H1 (cell line): ENCODE data around the gene SLC2A1. TPM values are rescaled to one million over a fixed set of nuclear protein-coding genes. Genes with fewer than 3 reads are reported as not detected.

Experiments
- CTCF ChIA-PET: fragments of 300-600 bp; sonication (Branson Sonifier 250); formaldehyde crosslinking; loops from one replicate; lab custom pipeline; 2021; ENCODE audit not compliant: partially characterized antibody; lab: Charles Lee
- POLR2A ChIA-PET: fragments of 300-600 bp; sonication (Branson Sonifier 250); formaldehyde crosslinking; loops from one replicate; lab custom pipeline; 2021; ENCODE audit warnings: inconsistent platforms; ENCODE audit not compliant: partially characterized antibody; lab: Charles Lee
- DNase-seq, 2 experiments: peaks; one replicate each; pipeline versions ENCODE4 v3.0.0 to v3.0.0-alpha.2; 2010 to 2022; ENCODE audit warnings: low spot score in 2 of 2, low read depth in 1 of 2, mixed read lengths in 1 of 2
- FAIRE-seq: peaks from 2 replicates; lab custom pipeline; 2011; peaks lifted over from hg19 to GRCh38; lab: Jason Lieb, UNC
- H2AFZ ChIP-seq: 2 replicates; pipeline ENCODE4 v1.8.1; 2012; ENCODE audit warnings: low read length, inconsistent platforms
- H2AK5ac ChIP-seq: 2 replicates; pipeline ENCODE4 v1.6.1; 2013; ENCODE audit warnings: low read depth, low read length
- H2BK120ac ChIP-seq: replicated peaks from 2 replicates; pipeline ENCODE3; 2013; ENCODE audit warnings: low read depth, low read length, inconsistent platforms
- H2BK12ac ChIP-seq: 2 replicates; pipeline ENCODE4 v1.6.1; 2013; ENCODE audit warnings: low read depth, low read length
- H2BK15ac ChIP-seq: 2 replicates; pipeline ENCODE4 v1.6.1; 2013; ENCODE audit warnings: low read length
- H2BK20ac ChIP-seq: 2 replicates; pipeline ENCODE4 v1.6.1; 2013; ENCODE audit warnings: low read length
- H2BK5ac ChIP-seq: 2 replicates; pipeline ENCODE4 v1.6.1; 2013; ENCODE audit warnings: low read depth, low read length
- H3K14ac ChIP-seq: 2 replicates; pipeline ENCODE4 v1.6.1; 2013; ENCODE audit warnings: inconsistent platforms; ENCODE audit not compliant: insufficient read length
- H3K18ac ChIP-seq: 2 replicates; pipeline ENCODE4 v1.6.1; 2013; ENCODE audit warnings: low read length; ENCODE audit errors: extremely low read depth
- H3K23ac ChIP-seq: 2 replicates; pipeline ENCODE4 v1.6.1; 2013; ENCODE audit warnings: inconsistent platforms; ENCODE audit not compliant: insufficient read length
- H3K23me2 ChIP-seq: 2 replicates; pipeline ENCODE4 v1.6.1; 2013; ENCODE audit warnings: low read depth, low read length
- H3K27ac ChIP-seq: 2 replicates; pipeline ENCODE4 v1.6.1; 2011; ENCODE audit warnings: low read depth, low read length, inconsistent platforms
- H3K27me3 ChIP-seq, 4 experiments: replicated peaks in 1 of 4; 1 replicate in 1 of 4; 2 replicates in 3 of 4; pipeline versions ENCODE4 v1.6.1 to v1.8.1; 2011 to 2013; ENCODE audit warnings: low read length in 3 of 4, mild to moderate bottlenecking in 3 of 4, inconsistent platforms in 2 of 4, mixed read lengths in 2 of 4, moderate library complexity in 1 of 4; ENCODE audit not compliant: control insufficient read depth in 3 of 4, insufficient read depth in 3 of 4; ENCODE audit errors: extremely low read depth in 1 of 4
- H3K36me3 ChIP-seq, 4 experiments: 2 replicates each; pipeline versions ENCODE4 v1.6.1 to v1.8.1; 2011 to 2013; ENCODE audit warnings: mild to moderate bottlenecking in 4 of 4, low read length in 3 of 4, moderate library complexity in 2 of 4, control low read depth in 1 of 4, inconsistent platforms in 1 of 4; ENCODE audit not compliant: insufficient read depth in 4 of 4, control insufficient read depth in 2 of 4
- H3K4ac ChIP-seq: replicated peaks from 2 replicates; pipeline ENCODE3; 2013; ENCODE audit warnings: low read length, low read depth, mixed read lengths, inconsistent platforms; ENCODE audit not compliant: insufficient read length
- H3K4me1 ChIP-seq, 4 experiments: replicated peaks in 1 of 4; 1 replicate in 1 of 4; 2 replicates in 3 of 4; pipeline versions ENCODE4 v1.6.1 to v1.8.1; 2011 to 2013; ENCODE audit warnings: low read length in 3 of 4, inconsistent platforms in 2 of 4, mixed read lengths in 1 of 4; ENCODE audit not compliant: insufficient read depth in 4 of 4, control insufficient read depth in 3 of 4
- H3K4me2 ChIP-seq, 2 experiments: 2 replicates each; pipeline versions ENCODE4 v1.6.1 to v1.8.1; 2011 to 2013; ENCODE audit warnings: low read depth in 2 of 2, low read length in 2 of 2, control low read depth in 1 of 2, inconsistent platforms in 1 of 2, mild to moderate bottlenecking in 1 of 2; ENCODE audit not compliant: insufficient read depth in 1 of 2
- H3K4me3 ChIP-seq, 4 experiments: fragments of 200-600, 300-600 bp in 1 of 4; sonication (generic), shearing (Covaris generic), sonication (Bioruptor Twin) in 1 of 4; 2 replicates each; pipeline versions ENCODE4 v1.5.1 to v1.8.1; 2011 to 2016; ENCODE audit warnings: low read length in 4 of 4, low read depth in 3 of 4, control low read depth in 2 of 4, inconsistent platforms in 2 of 4, mild to moderate bottlenecking in 2 of 4, mixed read lengths in 1 of 4, moderate library complexity in 1 of 4; ENCODE audit not compliant: insufficient read depth in 2 of 4; ENCODE audit errors: extremely low read depth in 1 of 4
- H3K56ac ChIP-seq: replicated peaks from 2 replicates; pipeline ENCODE3; 2013; ENCODE audit warnings: low read depth, mild to moderate bottlenecking, mixed read lengths, low read length, inconsistent platforms; ENCODE audit not compliant: insufficient read length
- H3K79me1 ChIP-seq: 2 replicates; pipeline ENCODE4 v1.6.1; 2013; ENCODE audit warnings: low read depth, low read length, control low read depth
- H3K79me2 ChIP-seq, 2 experiments: 2 replicates each; pipeline versions ENCODE4 v1.6.1 to v1.8.1; 2012 to 2013; ENCODE audit warnings: low read length in 2 of 2, mild to moderate bottlenecking in 2 of 2, inconsistent platforms in 1 of 2; ENCODE audit not compliant: insufficient read depth in 2 of 2, control insufficient read depth in 1 of 2
- H3K9ac ChIP-seq, 4 experiments: replicated peaks in 1 of 4; 1 replicate in 1 of 4; 2 replicates in 3 of 4; pipeline versions ENCODE4 v1.6.1 to v1.8.1; 2011 to 2013; ENCODE audit warnings: low read depth in 3 of 4, low read length in 3 of 4, control low read depth in 2 of 4, mild to moderate bottlenecking in 2 of 4, moderate library complexity in 2 of 4, inconsistent platforms in 1 of 4; ENCODE audit errors: extremely low read depth in 1 of 4
- H3K9me3 ChIP-seq, 2 experiments: 2 replicates each; pipeline versions ENCODE4 v1.6.1 to v1.8.1; 2012 to 2013; ENCODE audit warnings: mild to moderate bottlenecking in 2 of 2, moderate library complexity in 2 of 2, control low read depth in 1 of 2, inconsistent platforms in 1 of 2, low read depth in 1 of 2, low read length in 1 of 2, mixed read lengths in 1 of 2; ENCODE audit not compliant: insufficient read depth in 2 of 2
- H4K20me1 ChIP-seq, 2 experiments: replicated peaks in 1 of 2; 2 replicates each; pipeline versions ENCODE3 to v1.8.1; 2011 to 2013; ENCODE audit warnings: inconsistent platforms in 2 of 2, low read length in 2 of 2, mild to moderate bottlenecking in 1 of 2; ENCODE audit not compliant: insufficient read depth in 2 of 2, control insufficient read depth in 1 of 2
- H4K5ac ChIP-seq: 2 replicates; pipeline ENCODE4 v1.6.1; 2013; ENCODE audit warnings: low read length, low read depth, mixed read lengths, inconsistent platforms; ENCODE audit not compliant: insufficient read length
- H4K8ac ChIP-seq: 2 replicates; pipeline ENCODE4 v1.8.0; 2013; ENCODE audit warnings: mild to moderate bottlenecking, moderate library complexity, low read length, inconsistent platforms; ENCODE audit not compliant: insufficient read depth; ENCODE audit errors: extremely low read depth
- H4K91ac ChIP-seq: replicated peaks from 2 replicates; pipeline ENCODE3; 2013; ENCODE audit warnings: low read length, mixed read lengths, inconsistent platforms; ENCODE audit not compliant: insufficient read length
- GABPA ChIP-seq: IDR thresholded peaks from 2 replicates; pipeline ENCODE4 v1.6.1; 2011; ENCODE audit warnings: mild to moderate bottlenecking, low read length, moderate library complexity, borderline replicate concordance; ENCODE audit not compliant: insufficient read depth
- POLR2AphosphoS5 ChIP-seq: IDR thresholded peaks from 2 replicates; pipeline ENCODE4 v1.6.1; 2011; ENCODE audit warnings: low read depth, low read length
- TAF1 ChIP-seq: IDR thresholded peaks from 2 replicates; pipeline ENCODE4 v1.6.1; 2011; ENCODE audit warnings: mild to moderate bottlenecking, low read depth, low read length
- WGBS, 2 experiments: shearing (Covaris generic) in 1 of 2; methylation state at CpG; one replicate each; pipeline versions ENCODE4 v1.1.6 to v1.1.7; 2013 to 2015; ENCODE audit warnings: low lambda C conversion rate in 2 of 2, mixed read lengths in 2 of 2, inconsistent platforms in 1 of 2, low coverage in 1 of 2, missing lambda C conversion rate in 1 of 2; ENCODE audit not compliant: insufficient replicate concordance in 2 of 2, insufficient coverage in 1 of 2, insufficient read length in 1 of 2; ENCODE audit errors: extremely low coverage in 1 of 2, missing lambda C conversion rate in 1 of 2; 5-methylcytosine and 5-hydroxymethylcytosine counted together
- polyA plus RNA-seq, 7 experiments: library from polyadenylated mRNA; depleted of rRNA in 3 of 7; stranded (reverse) in 5 of 7; unstranded in 2 of 7; fragments of >200 nt in 5 of 7; fragments of 200-250 nt in 2 of 7; gene quantifications; 1 replicate in 5 of 7; 2 replicates in 1 of 7; 4 replicates in 1 of 7; pipeline versions ENCODE4 v1.2.1 to v1.2.3, GENCODE V29; 2011 to 2013; ENCODE audit warnings: missing spikeins in 2 of 7, mixed read lengths in 2 of 7
- total RNA-seq: library from RNA; stranded (reverse); fragmentation: NEBNext Ultra II Directional; extraction: Animal tissue kit (Norgen Biotek cat#: 25700); gene quantifications from 2 replicates; pipeline ENCODE4 v1.2.1, GENCODE V29; 2021

Gene SLC2A1
- total and polyA plus RNA-seq, 2 of the 8 experiments (the other 6 are each of a cell fraction or from before 2014, with no cell fraction given) = 230 to 308 TPM

DNA sequence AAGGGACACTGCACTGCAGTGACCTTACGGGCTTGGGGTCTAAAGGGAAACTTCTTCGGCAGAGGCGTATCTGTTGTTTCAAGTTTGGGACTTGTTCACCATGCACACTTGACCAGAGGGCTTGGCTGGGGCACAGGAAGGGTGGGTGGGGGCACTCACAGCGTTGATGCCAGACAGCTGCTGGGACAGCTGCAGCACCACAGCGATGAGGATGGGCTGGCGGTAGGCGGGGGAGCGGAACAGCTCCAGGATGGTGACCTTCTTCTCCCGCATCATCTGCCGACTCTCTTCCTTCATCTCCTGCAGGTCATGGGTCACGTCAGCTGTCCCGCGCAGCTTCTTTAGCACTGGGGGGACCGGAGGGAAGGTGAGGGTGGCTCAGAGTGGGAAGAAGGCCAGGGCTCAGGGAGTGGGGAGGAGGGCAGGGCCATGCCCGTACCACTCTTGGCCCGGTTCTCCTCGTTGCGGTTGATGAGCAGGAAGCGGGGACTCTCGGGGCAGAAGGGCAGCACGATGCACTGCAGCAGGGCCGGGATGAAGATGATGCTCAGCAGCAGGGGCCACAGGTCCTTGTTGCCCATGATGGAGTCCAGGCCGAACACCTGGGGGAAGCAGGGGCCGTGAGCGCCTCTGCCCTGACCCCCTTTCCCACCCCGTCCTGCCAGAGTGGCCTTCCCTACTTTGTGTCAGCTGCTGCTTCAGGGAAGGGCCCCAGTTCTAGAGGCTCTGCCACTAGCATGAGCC, 29.1 kb downstream of the SLC2A1 start:
- H3K9ac ChIP-seq = no peak overlapping the region
- H3K4me3 ChIP-seq = no peak overlapping the region
- peaks cover 4% of the 10 kb centered on the region; the same call in 1 of the 2 replicates for H3K23me2 ChIP-seq
- H2BK12ac ChIP-seq = no peak overlapping the region
- no peak for DNase-seq
- H4K20me1 ChIP-seq = peaks cover 22 to 44% of the 10 kb centered on the region in 2 experiments
- H3K23ac ChIP-seq = no peak overlapping the region
- TF ChIP-seq GABPA = no peak
- TF ChIP-seq POLR2AphosphoS5 = peak; percentile 22
- no peak for TF ChIP-seq TAF1
- peaks cover 0 to 33% of the 10 kb centered on the region in 2 experiments; a peak in 2 of 4 replicates for H3K79me2 ChIP-seq
- whole genome bisulfite sequencing, 2 experiments = 93% methylated on average over 26 of the region's 26 CpGs; no CpG with 5 or more reads in 1 of the 2 experiments
- H3K56ac ChIP-seq = no peak overlapping the region
- no peak overlapping the region for H3K27ac ChIP-seq
- no peak overlapping the region for H3K14ac ChIP-seq
- H2AK5ac ChIP-seq = no peak overlapping the region
- no peak overlapping the region for H4K5ac ChIP-seq
- no peak for FAIRE-seq
- H3K4me2 ChIP-seq = no peak overlapping the region
- no peak overlapping the region for H2BK120ac ChIP-seq
- H3K36me3 ChIP-seq = peaks cover 54 to 74% (median 63%) of the 10 kb centered on the region in 4 experiments
- H3K79me1 ChIP-seq = peaks cover 13% of the 10 kb centered on the region
- H3K4me1 ChIP-seq = peaks cover 4 to 20% (median 13%) of the 10 kb centered on the region in 4 experiments
- no peak overlapping the region; the same call in 1 of the 2 replicates for H2BK5ac ChIP-seq
- H2BK15ac ChIP-seq = no peak overlapping the region
- no peaks in the 10 kb centered on the region for H3K27me3 ChIP-seq
- no peak overlapping the region for H3K4ac ChIP-seq
- no peak overlapping the region for H3K18ac ChIP-seq
- H4K91ac ChIP-seq = no peak overlapping the region
- no peak overlapping the region for H2AFZ ChIP-seq
- H4K8ac ChIP-seq = peak overlapping the region; percentile 39
- POLR2A ChIA-PET = interaction anchor here (1.0 to 1.2 kb wide), 2 partner anchors 9 to 49 kb away, joined by 3 read pairs; no protein-coding TSS in a partner anchor
- H3K9me3 ChIP-seq = no peaks in the 10 kb centered on the region
- no peak overlapping the region for H2BK20ac ChIP-seq
- CTCF ChIA-PET = interaction anchor here (9.3 kb wide), 1 partner anchor 141 kb away, joined by 136 read pairs; no protein-coding TSS in a partner anchor
